CD4-positive, alpha-beta T cell treated with Interleukin-21 for 1 hour (primary cell): ENCODE results near the gene FGF12.

ENCODE experiments used
- DNase-seq: peaks from one replicate; pipeline ENCODE4 v3.0.0-alpha.2; 2020

Gene FGF12

DNA sequence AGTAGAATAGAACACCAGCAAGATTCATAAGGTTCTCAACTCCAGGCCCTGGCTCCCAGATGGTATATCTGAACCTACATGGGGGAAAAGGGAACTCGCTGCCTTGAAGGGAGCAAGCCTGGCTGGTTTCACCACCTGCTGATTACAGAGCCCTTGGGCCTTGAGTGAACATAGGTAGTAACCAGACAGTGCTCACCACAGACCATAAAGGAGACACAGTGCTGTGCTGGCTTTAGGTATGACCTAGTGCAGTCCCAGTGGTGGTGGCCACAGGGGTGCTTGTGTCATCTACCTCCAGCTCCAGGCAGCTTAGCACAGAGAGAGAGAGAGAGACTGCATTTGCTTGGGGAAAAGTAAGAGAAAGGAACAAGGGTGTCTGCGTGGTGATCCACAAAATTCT lies 409.8 kb downstream of the FGF12 start:
- no peak for DNase-seq

DNA sequence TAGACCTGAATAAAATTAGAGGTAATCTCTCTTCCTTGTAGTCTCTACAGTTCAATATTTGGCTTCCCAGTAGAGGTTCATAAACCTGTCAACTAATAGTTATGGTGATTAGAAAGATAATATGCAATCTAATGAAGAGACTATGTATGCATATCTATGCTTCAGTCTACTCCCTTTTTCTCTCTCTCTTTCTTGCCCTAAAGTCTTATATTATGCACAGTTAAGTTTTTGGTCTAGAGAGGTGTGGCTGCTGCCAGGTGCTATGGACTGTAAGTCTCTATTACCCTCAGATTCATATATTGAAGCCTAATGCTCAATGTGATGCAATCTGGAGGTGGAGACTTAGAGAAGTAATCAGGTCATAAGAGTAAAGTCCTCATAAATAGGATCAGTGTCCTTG lies 413.7 kb downstream of the FGF12 start:
- DNase-seq: no peak

DNA sequence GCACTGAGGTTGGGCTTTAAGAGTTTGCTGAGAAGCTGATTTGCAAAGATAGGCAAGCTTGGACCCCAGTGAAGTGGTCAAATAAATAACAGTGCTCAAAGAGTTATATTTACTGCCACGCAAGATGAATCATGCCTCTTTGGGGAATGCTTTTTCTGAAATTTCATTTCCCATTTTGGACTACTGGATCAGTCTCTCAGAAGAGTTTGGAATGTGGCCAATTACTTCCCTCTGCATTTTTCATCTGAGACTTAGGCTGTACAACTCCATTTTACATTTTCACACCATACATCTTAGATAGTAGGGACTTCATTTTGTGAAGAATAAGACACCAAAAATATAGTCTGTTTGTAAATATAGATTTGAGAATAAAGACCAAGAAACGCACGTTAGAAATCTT lies 419.7 kb downstream of the FGF12 start:
- DNase-seq: no peak

DNA sequence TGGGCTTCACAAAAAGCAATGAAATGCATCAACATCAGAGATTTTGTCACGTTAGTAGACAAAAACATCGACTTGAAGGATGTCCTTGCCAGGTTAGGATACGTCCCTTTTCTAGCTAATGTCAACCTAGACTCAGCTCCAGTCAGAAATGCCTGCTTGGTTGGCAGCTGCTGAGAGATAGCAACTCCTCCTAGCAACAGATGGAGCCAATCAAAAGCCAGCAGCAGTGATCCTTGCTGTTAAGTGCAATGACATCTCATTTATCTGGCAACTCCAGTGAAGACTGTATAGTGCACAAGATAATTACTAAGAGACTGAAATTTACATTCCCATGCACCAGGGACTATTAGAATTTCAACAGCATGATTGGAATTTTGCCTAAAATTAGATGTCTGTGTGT lies 424.1 kb downstream of the FGF12 start:
- DNase-seq: no peak

DNA sequence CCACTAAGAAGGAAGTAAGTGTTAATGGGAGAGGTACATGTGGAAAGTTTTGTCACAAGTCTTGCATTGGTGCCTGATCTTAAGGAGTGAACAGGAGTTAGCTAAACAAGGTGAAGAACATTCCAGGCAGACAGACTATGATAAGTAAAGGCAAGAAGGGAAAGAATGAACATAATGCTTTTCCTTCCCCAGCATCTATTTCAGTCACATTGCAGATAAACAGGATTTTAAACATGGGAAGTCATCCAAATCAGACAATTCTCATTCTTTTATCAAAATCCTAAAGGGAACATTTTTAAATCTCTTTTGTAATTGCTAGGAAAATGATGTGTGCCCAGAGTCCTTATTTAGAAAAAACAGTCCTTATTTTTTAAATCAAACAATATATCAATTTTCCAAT lies 424.6 kb downstream of the FGF12 start:
- no peak for DNase-seq

DNA sequence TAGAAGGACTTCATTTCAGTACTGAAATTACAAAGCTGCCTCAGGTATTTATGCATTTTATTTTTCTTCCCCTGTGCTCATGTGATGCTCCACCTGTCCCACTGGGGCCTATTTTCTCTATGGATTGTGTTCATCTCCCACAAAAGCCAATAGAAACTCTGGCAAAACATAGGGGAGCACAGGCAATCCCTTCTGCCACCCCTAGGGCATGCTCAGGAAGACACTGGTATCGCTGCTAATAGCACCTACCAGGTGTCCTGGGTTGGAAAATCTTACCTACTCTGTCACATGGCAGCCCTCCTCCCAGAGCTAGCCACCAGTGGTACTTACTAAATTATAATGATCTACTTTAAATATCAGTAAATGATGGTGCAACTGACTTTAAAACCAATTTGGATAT lies 427.4 kb downstream of the FGF12 start:
- no peak for DNase-seq

DNA sequence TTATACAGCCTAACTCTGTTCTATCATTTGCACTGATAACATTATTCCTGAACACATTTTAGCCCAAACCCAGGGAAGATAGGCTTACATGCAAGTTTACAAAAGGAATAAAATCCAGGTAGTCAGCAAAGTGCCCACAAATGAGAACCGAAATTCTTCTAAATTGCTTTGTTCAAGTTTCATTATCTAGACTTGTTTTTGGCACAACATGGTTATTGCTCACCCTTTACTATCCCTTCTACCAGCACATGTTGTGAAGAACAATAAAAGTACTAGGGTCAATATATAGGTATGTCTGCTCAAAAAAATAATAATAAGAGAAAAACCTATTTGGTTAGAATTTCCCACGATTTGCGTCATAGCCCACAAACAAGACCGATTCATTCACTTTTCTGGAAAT lies 430.5 kb downstream of the FGF12 start:
- no peak for DNase-seq

DNA sequence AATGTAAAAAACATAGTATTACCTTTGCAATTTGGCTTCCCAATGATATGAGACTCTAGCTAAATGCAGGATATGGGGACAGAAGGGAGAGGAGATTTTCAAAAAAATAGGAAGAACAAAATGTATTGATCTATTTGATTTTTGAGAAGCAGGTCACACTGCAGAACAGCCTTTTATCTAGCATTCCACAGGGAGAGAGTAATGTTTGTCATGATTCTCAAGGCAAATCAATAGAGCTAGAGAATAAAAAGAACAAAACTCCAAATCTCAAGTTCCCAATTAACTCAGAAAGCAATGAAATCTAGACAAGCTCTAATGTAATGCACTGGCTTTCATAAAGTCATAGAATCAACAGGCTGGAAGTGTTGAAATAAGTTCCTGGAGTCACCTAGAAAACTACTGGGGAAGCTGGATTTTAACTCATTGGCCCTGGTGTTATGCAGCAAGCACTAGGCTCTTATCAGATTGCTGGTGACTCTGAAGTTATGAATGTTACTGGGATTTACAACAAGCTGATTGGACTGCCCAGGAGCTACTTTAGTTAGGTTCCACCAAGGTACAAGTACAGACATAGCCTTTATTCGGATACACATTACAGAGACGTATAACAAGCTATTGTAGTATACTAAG lies 442.8 kb downstream of the FGF12 start:
- no peak for DNase-seq

DNA sequence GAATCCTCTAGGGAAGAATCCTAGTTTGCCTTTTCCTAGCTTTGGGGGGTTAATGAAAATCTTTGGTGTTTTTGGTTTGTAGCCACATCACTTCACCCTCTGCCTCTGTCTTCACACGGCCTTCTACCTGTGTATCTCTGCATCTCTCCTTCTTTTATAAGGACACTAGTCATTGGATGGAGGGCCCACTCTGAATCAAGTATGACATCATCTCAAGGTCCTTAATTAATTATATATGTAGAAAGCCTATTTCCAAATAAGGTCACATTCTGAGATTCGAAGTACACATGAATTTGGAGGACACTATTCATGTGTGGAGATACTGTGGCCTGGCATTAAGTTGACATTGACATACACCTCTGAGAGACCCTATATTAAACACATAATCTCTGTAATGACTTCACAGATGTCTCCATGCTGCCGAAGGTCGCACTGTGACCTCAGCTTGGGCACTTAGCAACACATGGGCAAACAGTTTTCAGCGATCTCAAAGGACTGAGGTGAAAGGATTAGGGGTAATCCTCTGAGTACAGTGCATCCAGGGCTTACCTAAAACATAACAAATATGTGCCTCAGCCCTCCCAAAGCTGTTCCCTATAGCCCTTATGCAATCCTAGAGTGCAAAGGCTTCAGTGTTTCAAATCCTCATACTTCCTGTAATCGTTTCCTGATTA lies 446.0 kb downstream of the FGF12 start:
- DNase-seq: no peak

DNA sequence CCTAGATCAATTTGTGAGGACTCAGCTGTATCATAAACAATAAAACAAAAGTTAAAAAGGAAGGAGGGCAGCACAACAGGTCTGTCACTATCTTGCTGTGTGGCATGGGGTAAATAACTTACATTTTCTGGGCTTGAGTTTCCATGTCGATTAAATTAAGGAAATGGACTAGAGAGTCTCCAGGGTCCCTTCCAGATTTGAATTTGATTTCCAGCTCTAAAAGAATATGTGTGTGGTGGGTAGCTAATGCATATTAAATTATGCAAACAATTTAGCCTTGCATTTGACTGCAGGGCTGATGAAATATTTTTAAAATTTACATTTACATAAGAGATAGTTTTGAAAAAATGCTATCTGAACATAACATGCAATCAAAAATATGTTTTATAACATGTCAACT lies 447.7 kb downstream of the FGF12 start:
- no peak for DNase-seq

DNA sequence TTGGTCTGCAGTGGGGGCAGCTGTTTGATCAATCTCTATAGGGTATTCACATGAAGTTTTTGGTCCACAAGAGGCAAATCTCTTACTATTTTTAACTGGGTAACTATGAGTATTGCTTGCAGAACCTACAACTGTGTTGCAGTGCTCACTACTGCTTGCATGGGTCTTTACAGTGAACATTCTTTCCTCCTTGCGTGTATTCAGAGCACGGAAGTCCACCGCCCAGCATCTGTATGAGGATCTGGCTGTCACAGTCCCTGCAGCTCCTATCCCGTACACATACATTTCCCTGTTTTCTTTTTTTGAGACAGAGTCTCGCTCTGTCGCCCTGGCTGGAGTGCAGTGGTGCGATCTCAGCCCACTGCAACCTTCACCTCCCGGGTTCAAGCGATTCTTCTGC lies 449.9 kb downstream of the FGF12 start:
- no peak for DNase-seq

DNA sequence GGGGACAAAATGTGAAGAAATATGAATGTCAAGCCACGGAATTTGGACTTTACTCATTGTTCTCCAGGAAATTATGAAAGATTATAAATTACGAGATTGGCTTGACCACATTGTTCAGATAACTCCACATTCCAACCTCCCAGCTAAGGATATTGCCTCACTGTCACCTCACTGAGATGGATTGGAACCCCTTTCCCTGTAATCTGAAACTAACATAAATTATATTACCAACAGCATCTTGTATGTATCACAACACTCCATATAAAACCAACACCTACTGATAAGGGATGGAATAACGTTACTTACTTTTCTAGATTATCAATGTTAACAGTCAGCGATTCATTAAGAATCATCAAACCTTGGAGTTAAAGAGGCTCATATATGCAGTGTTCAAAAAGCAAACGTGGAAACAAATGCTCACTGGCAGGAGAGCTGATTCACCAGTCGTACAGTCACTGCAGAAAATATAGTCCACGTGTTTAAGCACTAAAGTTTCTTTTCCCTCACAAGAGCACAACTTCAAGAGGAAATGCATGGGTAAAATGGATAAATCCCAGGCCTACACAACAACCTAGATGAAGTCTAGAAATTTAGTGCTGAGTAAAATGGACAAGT lies 451.5 kb downstream of the FGF12 start:
- no peak for DNase-seq

DNA sequence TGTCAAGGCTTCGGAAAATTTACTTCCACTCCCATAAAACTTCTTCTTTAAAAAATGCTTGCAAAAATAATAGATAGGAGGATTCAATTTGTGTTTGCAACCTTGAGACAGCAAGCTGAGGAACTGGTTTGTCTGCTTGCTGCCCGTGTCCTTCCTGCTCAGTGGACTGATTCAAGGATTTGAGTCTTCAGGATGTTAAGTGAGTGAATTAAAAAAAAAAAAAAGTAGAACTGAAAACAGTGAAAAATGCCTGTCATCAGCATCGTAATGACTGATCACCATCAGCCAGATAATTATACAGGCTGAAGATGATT lies 453.7 kb downstream of the FGF12 start:
- DNase-seq: no peak

DNA sequence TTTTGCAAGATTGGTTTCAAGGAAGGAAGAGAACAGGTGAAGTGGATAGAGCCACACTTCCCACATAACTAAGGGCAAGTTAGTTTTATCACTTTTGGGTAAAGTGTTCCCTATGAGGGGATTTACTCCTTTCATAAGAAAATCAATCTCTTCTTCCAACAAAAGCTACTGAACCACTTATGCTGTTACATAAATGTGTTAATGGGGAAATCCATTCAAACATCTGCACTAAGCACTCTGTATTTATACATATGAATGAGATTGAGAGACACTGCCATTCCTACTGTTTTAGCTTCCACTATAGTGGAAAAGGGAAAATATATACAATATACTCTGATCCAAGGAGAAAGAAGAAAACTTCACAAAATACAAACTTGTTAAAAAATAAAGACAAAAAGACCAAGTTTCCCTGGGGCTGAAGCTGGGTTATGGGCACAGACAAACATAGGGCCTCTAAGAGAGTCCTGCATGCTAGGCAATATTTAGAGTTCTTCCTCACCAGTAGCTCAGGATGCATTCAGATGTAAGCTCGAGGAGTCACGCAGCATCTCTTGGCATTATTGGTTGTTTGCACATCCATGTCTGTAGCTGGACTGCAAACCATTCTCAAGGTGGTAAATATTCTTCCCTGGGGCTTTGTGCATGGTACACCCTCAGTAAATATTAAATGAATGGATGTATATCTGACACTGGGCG lies 454.2 kb downstream of the FGF12 start:
- no peak for DNase-seq

DNA sequence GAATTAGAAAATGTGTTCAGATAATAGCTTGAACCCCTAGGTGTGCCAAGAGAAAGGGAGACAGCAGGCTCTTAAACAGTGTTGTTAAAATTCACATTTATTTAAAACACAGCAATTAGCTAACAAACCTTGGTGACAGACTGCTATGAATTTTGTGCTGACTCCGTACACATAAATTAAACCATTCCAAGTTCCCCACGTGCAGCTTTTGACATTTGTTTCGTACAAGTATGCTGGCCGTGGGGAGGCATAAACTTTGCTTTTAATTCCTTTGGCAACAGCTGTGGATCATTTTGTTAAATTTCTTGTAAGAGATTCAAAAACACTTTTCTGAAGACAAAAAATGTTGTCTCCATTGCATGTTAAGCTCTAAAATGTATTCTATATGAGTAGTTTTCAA lies 465.3 kb downstream of the FGF12 start:
- no peak for DNase-seq

DNA sequence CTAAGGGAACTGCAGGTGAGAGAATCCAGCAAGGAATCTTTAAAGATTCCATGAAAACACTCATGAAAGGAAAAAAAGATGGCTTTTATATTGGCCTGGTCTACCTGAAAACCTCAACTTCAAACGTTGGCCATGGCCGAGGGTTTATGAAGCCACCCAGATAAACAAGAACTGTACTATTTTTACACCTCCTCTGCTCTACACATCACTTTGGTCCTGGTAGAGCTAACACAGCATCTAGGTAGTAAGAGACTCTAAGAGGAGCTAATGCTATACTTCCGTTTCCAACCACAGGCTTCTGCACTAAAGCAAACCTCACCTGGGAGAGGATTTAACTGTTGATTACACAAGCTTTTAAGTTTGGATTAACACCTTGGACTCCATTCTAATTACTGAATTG lies 466.2 kb downstream of the FGF12 start:
- DNase-seq: no peak

DNA sequence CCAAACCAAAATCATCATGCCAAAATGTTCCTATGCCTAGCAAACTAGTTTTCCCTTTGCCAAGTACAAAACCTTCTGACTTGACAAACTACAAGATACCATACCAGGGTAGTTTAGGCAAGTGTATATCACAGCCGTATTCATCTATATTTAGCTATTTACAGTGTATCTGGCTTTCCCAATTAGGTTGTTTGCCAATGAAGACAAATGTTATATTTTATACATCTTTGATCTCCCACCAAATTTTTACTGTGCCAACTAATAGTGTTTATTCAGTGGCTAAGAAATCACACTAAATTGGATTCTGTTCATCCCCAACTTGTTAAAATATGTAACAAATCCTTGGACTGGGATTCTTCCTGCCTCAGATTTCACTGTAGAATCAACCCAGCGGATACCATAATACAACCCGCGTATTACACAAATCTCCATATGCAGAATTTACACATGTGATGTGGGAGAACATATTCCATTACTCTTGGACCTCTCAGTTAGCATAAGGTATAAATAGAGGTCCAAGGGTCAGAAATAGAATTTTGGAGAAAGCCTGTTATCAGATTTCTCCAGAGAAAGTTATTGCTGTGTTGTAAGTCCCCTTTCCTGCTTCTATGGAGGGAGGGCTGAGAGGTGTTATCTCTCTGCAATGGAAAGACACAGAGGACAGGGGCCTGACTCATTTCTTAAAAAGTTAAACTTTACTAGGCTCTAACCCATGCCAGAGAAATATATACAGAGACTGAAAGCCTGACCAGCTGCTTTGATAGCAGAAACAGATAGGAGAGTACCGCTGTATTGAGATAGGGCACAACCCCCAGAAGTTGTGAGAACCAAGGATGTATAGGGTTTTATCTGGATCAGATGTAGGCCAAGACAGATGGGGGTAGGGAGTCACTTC lies 467.0 kb downstream of the FGF12 start:
- DNase-seq: no peak

DNA sequence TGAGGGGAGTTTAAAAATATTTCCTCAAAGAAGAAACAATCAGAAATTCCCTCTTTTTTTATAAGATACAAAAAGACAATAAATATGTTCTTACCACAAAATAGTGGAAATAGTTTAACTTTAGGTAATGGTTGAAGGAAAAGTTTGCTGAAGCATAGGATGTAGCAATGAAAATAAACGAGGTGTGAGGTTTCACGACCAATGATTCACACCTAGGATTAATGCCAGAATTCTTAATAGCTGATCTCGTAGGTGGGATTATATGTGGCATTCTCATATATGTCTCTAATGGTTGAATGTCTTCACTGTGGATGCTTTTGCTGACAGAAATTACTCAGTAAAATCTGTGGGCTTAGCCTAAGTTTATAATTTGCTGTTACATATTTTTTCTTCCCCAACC lies 467.7 kb downstream of the FGF12 start:
- no peak for DNase-seq

DNA sequence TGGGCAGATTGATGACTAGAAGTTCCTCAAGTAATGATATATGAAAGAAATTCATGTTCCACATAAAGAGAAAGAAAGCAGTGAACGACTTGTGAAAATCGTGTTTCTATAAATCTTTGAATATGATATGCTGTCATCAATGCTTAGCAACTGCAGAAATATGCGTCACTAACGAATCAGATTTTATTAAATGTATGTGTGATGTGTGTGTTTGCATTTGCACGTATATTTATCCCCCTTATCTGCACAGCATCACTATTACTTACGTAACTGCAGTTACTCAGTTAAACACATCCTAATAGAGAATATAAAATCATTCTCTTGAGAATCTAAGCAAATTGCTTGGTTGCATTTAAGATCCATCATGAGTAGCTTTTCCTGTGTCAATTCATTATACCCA lies 468.6 kb downstream of the FGF12 start:
- DNase-seq: no peak

DNA sequence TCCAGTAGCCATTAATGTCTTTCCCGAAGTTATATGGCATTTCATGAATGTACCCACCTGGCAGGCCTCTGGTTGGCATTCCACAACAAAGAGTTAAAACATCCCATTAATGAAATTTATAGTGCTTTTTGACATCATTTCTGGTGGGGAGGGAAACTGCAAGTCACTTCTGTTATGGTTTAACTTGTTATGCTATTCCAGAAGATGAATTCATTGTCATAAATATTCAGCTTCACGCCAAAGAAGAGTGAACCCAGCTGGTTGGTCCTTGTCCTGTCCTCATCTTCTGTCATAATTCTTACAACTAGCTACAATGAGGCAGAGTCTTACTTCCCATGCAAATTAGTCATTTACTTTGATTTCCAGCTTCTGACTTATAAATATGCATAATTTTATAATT lies 471.5 kb downstream of the FGF12 start:
- no peak for DNase-seq

DNA sequence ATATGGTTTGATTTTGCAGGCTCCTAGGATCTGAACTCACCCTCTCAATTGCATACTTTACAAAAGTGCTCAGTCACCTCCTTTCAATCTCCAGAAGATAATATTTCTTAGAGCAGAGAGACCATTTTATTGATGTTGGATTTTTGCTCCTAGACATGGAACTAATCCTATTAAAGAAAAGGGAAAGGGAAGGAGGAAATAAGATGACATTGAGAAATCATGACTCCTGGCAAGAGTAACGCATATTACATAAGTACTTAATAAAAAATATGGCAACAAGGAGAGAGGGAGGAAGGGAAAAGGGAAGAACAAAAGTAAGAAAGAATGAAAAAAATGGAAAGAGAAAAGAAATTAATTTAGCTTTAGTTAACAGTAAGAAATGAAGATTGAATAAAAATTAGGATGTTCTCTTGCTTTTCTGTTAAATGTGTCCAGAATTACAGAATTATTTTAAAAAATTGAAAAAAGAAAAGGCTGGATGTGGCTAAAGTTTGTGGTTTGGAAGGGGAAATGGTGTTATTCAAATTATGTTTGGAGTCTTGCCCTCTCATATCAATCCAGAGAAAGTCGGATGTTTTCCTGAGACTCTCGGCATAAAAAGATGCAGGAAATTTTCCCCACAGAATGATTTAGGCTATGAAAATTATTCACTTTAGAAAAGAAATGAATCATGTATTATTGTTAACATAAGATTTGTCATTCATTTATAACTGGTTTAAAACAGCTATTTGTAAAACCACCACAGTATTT lies 474.0 kb downstream of the FGF12 start:
- no peak for DNase-seq

DNA sequence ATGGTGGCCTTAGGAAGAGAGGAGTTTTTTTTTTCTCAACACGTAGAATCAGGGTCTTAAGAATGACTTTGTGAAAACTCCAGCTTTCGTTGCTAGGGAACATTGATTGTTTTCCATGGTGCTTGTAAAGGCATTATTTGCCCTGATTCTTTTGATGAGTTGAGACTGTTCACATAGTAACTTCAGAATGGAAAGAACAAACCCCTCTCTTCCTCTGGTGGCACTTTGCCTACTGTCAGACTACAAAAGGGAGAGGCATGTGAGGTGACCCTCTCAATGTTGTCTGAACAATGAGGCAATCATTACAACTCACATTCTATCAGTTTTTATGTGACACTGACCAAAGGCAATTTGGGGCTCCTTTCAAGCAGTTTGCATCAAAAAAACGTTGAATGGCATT lies 477.8 kb downstream of the FGF12 start:
- no peak for DNase-seq
